Hindlimb muscle (tissue), 1 donor: ENCODE data around the gene SLC6A7. TPM values are rescaled to one million over a fixed set of nuclear protein-coding genes. Genes with fewer than 3 reads are reported as not detected.

ENCODE experiments used
- DNase-seq: peaks from one replicate; pipeline ENCODE4 v3.0.0-alpha.2; 2013
- polyA plus RNA-seq: library from polyadenylated mRNA; unstranded; fragments of 120-200 nt; gene quantifications from one replicate; pipeline ENCODE4 v1.2.1, GENCODE V29; 2013; ENCODE audit not compliant: insufficient read length

Gene SLC6A7
- 0.22 TPM for polyA plus RNA-seq

DNA sequence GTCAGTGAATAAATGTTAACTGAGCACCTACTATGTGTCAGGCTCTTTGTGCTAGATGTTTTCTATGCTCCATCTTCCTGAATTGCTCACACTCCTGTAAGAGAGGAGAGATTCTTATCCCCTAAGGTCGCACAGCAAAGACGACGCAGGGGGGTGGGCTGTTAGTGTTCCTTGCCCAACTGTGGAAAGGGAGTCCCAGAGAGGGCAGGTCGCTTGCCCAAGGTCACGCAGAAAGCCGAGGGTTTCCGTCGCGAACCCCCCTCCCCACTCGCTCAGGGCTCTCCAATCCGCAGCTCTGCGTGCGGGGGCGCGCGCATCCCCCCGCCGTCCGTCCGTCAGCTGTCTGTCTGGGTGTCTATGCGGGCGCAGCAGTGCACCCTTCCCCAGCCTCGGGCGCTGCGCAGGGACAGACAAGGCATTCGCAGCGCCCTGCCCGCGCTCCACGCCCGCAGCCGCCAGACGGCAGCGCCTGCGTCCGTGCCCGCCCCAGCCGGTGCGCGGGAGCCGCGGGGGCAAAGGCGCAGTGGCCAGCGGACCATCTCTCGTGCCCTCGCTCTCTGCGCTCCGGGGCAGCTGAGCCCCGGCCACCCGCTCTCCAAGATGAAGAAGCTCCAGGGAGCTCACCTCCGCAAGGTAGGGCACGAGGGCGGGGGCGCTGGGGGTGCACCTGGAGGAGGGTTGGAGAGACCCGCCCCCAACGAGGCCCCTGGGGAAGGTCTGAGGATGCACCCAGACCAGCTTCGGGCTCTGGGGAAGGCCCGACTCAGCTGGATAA is at the start of gene SLC6A7:
Gene SLC6A7, plus strand, starts transcription at position 335 of the 775 bp plus-strand sequence. Its CDS starts 266 bp downstream, at position 601.
- no peak for DNase-seq

DNA sequence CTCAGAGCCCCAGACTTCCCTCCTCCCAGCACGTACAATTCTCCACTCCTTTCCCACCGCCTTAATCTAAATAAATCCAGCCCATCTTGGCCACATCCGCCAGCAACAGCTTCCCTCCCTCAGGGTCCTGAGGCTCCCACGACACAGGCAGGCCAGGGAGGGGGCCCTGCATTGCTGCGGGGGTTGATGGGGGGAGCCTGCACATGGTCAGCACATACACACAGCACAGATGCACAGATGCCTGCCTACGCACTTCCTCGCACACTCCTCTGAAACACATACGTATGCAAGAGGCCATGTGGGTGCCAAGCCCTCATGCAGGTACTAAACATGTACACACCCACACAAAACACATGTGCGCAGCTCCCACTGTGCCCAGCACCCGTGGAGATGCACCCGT is 49.0 kb upstream of the SLC6A7 start:
- no peak for DNase-seq

DNA sequence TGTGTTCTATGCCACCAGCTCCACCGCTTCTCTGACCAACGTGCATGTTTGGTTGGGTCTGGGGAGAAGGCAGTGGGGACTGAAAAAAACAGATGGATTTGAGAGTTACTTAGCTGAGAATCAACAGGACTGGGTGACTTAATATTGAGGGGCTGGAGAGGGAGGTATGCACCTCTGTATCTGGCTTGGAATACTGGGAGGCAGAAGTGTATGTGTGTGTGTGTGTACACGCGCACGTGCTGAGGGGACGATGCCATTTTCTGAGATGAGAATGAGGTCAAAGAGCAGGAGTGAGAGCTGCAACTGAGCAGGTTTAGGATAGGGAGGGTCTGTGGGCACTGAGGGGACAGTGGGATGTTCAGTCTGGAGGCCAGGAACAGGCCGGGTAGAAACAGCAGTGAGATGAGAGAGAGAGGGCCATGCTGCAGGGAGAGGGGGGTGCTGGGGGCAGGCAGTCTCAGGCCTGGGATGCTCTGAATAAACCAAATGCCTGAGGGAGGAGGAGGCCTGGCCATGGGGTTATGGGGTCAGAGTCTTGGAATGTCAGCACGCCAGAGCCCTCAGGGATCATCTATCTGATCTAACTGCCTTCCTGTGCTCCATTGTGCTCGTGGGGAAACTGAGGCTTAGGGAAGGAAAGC is 48.2 kb upstream of the SLC6A7 start:
- DNase-seq: no peak

DNA sequence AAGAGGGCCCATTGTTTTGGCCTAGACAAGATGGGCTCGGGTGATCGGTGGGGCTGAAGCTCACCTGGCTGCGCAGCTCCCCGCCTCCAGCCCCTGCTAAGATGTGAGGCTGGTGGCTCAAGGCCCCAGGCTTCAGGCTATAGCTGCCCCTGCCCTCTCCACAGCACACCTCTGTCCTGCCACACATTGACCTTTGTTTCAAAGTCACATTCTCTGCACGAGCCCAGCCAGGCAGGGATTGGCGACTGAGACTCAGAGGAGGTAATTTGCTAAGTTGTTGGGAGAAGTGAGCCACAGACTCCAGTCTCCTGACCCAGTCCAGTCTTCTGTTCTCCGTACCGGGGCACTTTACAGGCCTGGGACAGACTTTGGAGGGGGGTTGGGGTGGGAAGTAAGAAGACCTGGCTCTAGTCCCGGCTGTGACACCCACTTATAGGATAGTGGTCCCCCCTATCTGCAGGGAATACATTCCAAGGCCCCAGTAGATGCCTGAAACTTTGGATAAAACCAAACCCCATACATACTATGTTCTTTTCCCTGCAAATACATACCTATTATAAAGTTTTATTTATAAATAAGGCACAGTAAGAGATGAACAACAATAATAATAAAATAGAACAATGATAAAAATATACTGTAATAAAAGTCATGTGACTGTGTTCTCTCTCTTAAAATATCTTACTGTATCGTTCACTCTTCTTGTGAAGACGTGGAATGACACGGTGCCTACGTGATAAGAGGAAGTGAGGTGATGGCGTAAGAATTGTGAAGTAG is 47.5 kb upstream of the SLC6A7 start:
- DNase-seq: no peak

DNA sequence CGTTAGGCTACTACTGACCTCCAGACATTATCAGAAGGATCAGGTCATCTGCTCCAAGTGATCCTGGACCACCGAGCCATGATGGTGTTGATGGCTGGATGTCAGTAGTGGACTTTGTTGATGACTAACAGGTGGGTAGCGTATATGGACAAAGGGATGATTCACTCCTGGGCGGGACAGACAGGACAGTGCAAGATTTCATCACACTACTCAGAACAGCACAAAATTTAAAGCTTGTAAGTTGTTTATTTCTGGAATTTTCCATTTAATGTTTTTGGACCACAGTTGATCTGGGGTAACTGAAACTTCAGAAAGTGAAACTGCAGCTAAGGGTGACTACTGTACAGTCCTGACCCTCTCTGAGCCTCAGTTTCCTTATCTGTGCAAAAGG is 46.9 kb upstream of the SLC6A7 start:
- DNase-seq: peak; percentile 54

- peak; percentile 59 for DNase-seq
Observed at GRCh38 chr5:150143350-150144245, 46.3 kb upstream of the SLC6A7 start.

- DNase-seq: peak; percentile 74
Observed at GRCh38 chr5:150144246-150144801, 45.5 kb upstream of the SLC6A7 start.

- no peak for DNase-seq
Observed at GRCh38 chr5:150144879-150145278, 45.0 kb upstream of the SLC6A7 start.

DNA sequence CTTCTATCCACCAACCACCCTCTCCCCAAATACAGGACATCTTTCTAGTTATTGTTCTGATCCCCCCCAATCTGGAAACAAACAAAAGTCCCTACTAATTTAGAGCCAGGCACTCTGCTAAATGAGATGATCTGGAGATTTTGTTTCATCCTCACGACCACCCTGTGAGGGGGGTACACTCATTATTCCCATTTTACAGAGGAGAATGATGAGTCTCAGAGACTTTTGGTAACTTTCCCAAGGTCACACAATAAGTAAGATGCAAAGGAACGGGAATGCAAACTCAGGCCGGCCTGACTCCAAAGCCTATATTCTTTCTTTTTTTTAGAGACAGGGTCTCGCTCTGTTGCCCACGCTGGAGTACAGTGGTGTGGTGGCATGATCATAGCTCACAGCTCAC is 43.6 kb upstream of the SLC6A7 start:
- DNase-seq: no peak

- DNase-seq: no peak
Observed at GRCh38 chr5:150146862-150147601, 42.8 kb upstream of the SLC6A7 start.

- DNase-seq: no peak
Observed at GRCh38 chr5:150147670-150148069, 42.2 kb upstream of the SLC6A7 start.

DNA sequence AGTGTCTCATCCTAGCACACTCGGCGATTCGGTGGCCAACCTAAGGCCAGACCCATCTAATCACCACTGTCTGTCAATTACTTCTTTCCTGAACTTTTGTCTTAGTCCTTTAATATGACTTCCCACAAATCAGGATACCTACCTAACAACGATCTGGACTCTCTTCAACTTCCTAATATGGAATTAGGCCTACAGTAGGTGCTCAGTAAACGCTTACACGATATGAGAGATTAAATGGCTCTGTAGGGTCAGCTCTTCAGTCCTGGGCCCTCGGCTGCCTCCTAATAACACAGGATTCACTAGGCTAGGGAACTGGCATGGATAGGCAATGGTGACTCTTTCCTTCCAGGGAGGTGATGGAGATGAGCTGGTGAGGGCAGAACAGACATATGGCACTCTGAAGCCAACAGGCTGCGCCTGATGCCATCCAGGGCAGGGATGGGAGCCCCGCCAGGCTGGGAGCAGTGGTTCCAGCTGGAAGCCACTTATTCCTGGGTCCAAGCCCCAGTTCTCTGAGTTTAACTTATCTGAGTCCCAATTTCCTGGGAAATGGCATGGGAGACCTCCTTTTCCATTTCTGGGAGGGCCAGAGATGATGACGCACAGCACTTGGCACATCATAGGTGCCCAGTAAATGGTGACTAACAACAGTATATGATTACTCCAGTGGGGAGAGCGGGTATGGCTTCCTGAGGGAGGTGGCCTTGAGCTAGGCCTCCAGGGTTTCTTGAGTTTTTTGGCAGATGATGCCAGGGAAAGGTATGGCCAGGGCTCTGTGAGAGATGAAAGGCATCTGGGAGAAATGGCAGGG is 41.5 kb upstream of the SLC6A7 start:
- DNase-seq: no peak

GRCh38 chr5:150149618-150150017 is 40.2 kb upstream of the SLC6A7 start:
- no peak for DNase-seq

GRCh38 chr5:150152636-150153462 is 37.0 kb upstream of the SLC6A7 start:
- DNase-seq: no peak

DNA sequence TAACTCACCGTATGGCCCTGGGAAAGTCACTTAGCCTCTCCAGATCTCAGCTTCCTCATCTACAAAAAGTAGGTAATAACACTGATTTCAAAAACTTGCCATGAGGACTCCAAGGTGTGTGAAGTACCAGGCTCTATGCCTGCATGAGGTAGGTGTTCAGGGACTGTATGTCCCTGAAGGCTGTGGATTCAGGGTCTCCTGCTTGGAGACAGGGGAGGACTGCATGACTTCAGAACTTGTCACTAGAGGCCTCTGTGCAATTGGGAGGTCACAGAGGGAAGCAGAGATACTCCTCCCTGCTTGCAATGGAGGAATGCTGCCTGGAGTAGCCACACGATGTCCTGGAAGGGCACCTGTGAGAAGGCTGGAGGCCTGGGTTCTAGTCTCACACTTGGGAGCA is 36.4 kb upstream of the SLC6A7 start:
- DNase-seq: no peak

DNA sequence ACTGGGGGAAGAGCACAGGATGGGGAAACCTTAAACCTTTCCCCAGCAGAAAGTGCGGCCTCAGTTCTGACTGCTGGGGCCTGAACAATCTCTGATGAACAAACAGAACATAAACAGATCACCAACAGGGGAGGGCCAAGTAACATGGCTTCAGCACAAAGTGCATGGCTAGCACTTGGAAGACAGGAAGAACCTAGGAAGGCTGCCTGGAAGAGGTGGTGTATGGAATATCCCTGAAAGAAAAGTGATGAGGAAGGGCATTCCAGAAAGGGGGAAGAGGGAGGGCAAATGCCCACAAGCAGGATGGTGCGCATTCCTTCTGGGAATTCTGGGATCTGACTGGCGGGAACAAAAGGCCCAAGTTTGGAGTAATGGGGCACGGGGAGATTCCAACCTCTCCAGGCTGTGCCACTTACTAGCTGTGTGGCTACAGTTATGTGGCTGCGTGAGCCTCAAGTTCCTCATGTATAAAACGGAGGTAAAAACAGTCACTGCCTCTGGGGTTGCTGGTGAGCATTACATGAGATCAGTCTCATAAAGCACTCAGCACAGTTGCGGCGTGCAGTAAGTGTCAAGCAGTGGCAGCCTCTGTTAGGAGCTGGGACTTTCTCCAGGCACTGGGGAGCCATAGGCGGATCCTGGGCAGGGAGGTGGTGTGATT is 35.8 kb upstream of the SLC6A7 start:
- no peak for DNase-seq

DNA sequence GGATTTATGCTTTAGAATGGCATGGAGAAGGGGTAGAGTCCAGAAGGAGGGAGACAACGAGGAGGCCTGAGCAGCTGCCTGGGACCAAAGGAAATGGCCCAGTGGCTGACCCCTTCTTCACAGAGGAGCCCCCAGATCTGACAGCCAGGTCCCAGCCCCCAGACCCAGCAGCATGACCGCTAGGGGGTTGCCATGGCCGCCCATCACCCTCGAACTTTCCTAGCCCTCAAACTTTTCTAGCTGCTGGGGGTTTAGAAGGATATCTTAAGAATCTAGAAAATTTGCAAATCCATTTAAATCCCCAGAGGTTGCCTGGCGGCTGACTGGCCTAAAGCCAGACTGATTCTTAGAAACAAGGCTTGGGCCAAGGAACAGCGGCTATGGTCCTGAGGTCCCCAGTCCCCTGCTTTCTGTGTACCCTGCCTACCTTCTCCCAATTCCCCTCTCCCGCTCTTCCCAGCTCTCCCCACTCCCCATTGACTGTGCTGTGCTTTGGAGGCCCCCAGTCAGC is 35.2 kb upstream of the SLC6A7 start:
- DNase-seq: no peak

GRCh38 chr5:150155258-150156026 is 34.4 kb upstream of the SLC6A7 start, which contains the start of gene PDGFRB:
TSS of gene PDGFRB (minus strand) at chr5:150155845. CDS start at chr5:150137047, 18,798 bp downstream.
- peak; percentile 90 for DNase-seq
